Measurements from ENCODE around the gene WNK1. TPM values are rescaled to one million over a fixed set of nuclear protein-coding genes. Genes with fewer than 3 reads are reported as not detected.
A peak's percentile ranks its signal among the peaks of the same experiment; 100 is the strongest.

WNK1 gene
- total and polyA plus RNA-seq, 2 of the 8 experiments (the other 6 are each of a cell fraction or from before 2014, with no cell fraction given): 88.2 to 157 TPM

DNA sequence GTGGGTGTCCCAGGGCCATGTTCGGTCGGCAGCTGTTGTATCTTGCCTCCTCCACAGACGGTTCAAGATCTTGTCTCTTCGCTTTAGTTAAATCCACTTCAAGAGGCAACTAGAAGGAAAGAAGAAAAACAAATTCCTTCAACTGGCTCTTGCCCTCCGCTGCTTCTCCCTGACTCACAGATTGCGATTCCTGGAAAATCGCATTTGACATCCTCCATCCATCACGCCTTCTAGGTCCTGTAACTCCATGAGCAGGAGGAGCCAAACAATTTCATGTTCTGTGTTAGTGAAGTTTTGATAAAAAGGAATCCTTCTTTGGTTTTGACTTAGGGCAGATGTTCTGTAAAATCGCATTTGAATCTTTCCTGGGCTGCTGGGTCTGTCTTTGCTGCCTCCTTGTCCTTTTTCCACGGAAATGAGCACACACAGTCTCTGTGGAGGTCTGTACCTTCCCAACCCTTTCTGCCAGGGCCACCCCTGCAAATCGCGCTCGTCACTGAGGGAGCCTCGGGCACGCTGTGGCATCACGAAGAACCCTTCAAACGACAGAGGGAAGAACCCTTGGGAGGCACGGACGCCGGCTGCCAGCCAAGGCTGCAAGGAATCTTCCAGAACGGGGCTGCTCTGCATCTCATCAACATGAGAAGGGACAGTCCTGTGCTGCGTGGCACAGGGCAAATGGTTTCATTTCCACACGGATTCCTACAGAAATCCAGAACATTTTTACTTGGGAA is 164.5 kb downstream of the WNK1 start:
- Histone ChIP-seq H3K27ac (ENCODE audit: low read depth, low read length) (no peak overlapping the region; the same call in 1 of the 2 replicates), H3K36me3 (ENCODE audit: control insufficient read depth in 2 of 4, insufficient read depth in 4 of 4, low read length in 3 of 4) (peaks cover 16 to 59% (median 28%) of the 10 kb centered on the region in 4 experiments), H4K8ac (ENCODE audit: extremely low read depth, insufficient read depth, low read length) (no peak overlapping the region), H3K9ac (replicated peaks in 1 of 4; ENCODE audit: extremely low read depth in 1 of 4, low read depth in 3 of 4, low read length in 3 of 4) (no peak overlapping the region), H2AK5ac (ENCODE audit: low read depth, low read length) (no peak overlapping the region), H3K18ac (ENCODE audit: extremely low read depth, low read length) (no peak overlapping the region), H2AFZ (ENCODE audit: low read length) (no peak overlapping the region), H3K4me1 (replicated peaks in 1 of 4; ENCODE audit: control insufficient read depth in 3 of 4, insufficient read depth in 4 of 4, low read length in 3 of 4) (0 out of 7 replicates have a peak, but pooled peaks cover 0 to 4% (median 0%) of the 10 kb centered on the region in 4 experiments), H2BK120ac (replicated peaks; ENCODE audit: low read depth, low read length) (no peak overlapping the region), H3K56ac (replicated peaks; ENCODE audit: insufficient read length, low read depth, low read length) (no peak overlapping the region), H3K4me3 (ENCODE audit: extremely low read depth in 1 of 4, insufficient read depth in 2 of 4, low read depth in 3 of 4, low read length in 4 of 4) (no peak overlapping the region), H3K4me2 (ENCODE audit: insufficient read depth in 1 of 2, low read depth in 2 of 2, low read length in 2 of 2) (no peak overlapping the region), H3K23me2 (ENCODE audit: low read depth, low read length) (no peaks in the 10 kb centered on the region), H2BK15ac (ENCODE audit: low read length) (no peak overlapping the region), H4K20me1 (replicated peaks in 1 of 2; ENCODE audit: control insufficient read depth in 1 of 2, insufficient read depth in 2 of 2, low read length in 2 of 2) (peaks cover 0 to 3% of the 10 kb centered on the region in 2 experiments), H3K4ac (replicated peaks; ENCODE audit: insufficient read length, low read depth, low read length) (no peak overlapping the region), H4K5ac (ENCODE audit: insufficient read length, low read depth, low read length) (no peak overlapping the region), H2BK5ac (ENCODE audit: low read depth, low read length) (peak overlapping the region; percentile 75; the same call in 1 of the 2 replicates), H3K14ac (ENCODE audit: insufficient read length) (no peak overlapping the region), H2BK12ac (ENCODE audit: low read depth, low read length) (no peak overlapping the region), H3K27me3 (replicated peaks in 1 of 4; ENCODE audit: control insufficient read depth in 3 of 4, extremely low read depth in 1 of 4, insufficient read depth in 3 of 4, low read length in 3 of 4) (no peaks in the 10 kb centered on the region), H3K23ac (ENCODE audit: insufficient read length) (no peak overlapping the region), H2BK20ac (ENCODE audit: low read length) (no peak overlapping the region), H3K79me1 (ENCODE audit: low read depth, low read length) (no peaks in the 10 kb centered on the region), H4K91ac (replicated peaks; ENCODE audit: insufficient read length, low read length) (no peak overlapping the region), H3K79me2 (ENCODE audit: control insufficient read depth in 1 of 2, insufficient read depth in 2 of 2, low read length in 2 of 2) (no peaks in the 10 kb centered on the region), H3K9me3 (ENCODE audit: insufficient read depth in 2 of 2, low read depth in 1 of 2, low read length in 1 of 2) (no peaks in the 10 kb centered on the region)
- WGBS, 2 experiments (ENCODE audit: extremely low coverage in 1 of 2, insufficient coverage in 1 of 2, insufficient read length in 1 of 2, insufficient replicate concordance in 2 of 2, low coverage in 1 of 2, low lambda C conversion rate in 2 of 2, missing lambda C conversion rate in 1 of 2): 93% methylated on average over 23 of the region's 23 CpGs; no CpG with 5 or more reads in 1 of the 2 experiments
- CTCF ChIA-PET (ENCODE audit: partially characterized antibody): interaction anchor here (0.5 to 1.5 kb wide), 4 partner anchors 32 to 398 kb away, joined by 3 read pairs; partner anchors contain the start of gene RAD52
- FAIRE-seq (no peak), DNase-seq (ENCODE audit: low read depth in 1 of 2, low spot score in 2 of 2) (no peak)
- POLR2A ChIA-PET (ENCODE audit: partially characterized antibody): no interaction called here
- no peak for TF ChIP-seq TBP (IDR thresholded peaks at IDR 0.05; ENCODE audit: low read depth, low read length)
- no peak for TF ChIP-seq RFX5 (IDR thresholded peaks at IDR 0.05; ENCODE audit: borderline replicate concordance, low read depth, low read length)
- no peak for TF ChIP-seq SUZ12 (IDR thresholded peaks at IDR 0.05; ENCODE audit: low read length)
- TF ChIP-seq NRF1 (IDR thresholded peaks at IDR 0.05; ENCODE audit: low read depth, low read length): no peak
- TF ChIP-seq ASH2L (IDR thresholded peaks at IDR 0.05; ENCODE audit: low read length): no peak
- TF ChIP-seq TAF7 (optimal IDR thresholded peaks at IDR 0.05; ENCODE audit: borderline replicate concordance, low read depth, low read length): no peak
- TF ChIP-seq, protein P1, sequence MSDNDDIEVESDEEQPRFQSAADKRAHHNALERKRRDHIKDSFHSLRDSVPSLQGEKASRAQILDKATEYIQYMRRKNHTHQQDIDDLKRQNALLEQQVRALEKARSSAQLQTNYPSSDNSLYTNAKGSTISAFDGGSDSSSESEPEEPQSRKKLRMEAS (IDR thresholded peaks at IDR 0.05): no peak

Data from H1 (cell line).